SK-N-SH treated with all-trans-retinoic acid at 6 μM for 48 hours (cell line): Measurements from ENCODE around the gene TAF11L7.

Experiments used
- ARNTL ChIP-seq: fragments of 450-650 bp; formaldehyde crosslinking; IDR thresholded peaks from 2 replicates; pipeline ENCODE4 v1.5.0; 2020; ENCODE audit warnings: low read depth, mild to moderate bottlenecking, moderate library complexity, borderline replicate concordance
- CSDC2 ChIP-seq: fragments of 250-450 bp; sonication (Bioruptor Pico); IDR thresholded peaks from 2 replicates; pipeline ENCODE4 v1.5.0; 2020; ENCODE audit warnings: mild to moderate bottlenecking, moderate library complexity
- ISL1 ChIP-seq: fragments of 250-450 bp; sonication (Bioruptor Pico); IDR thresholded peaks from 2 replicates; pipeline ENCODE4 v2.1.2; 2022; ENCODE audit warnings: mild to moderate bottlenecking, moderate library complexity
- OSR1 ChIP-seq: fragments of 250-450 bp; sonication (Bioruptor Pico); IDR thresholded peaks from 2 replicates; pipeline ENCODE4 v1.8.0; 2022; ENCODE audit warnings: moderate library complexity, mild to moderate bottlenecking, inconsistent platforms
- POU6F1 ChIP-seq: fragments of 250-450 bp; sonication (Bioruptor Pico); IDR thresholded peaks from 2 replicates; pipeline ENCODE4 v1.8.0; 2021; ENCODE audit warnings: low read depth, mild to moderate bottlenecking, moderate library complexity, borderline replicate concordance
- PPARA ChIP-seq: fragments of 250-450 bp; sonication (Bioruptor Pico); IDR thresholded peaks from 2 replicates; pipeline ENCODE4 v1.5.0; 2020; ENCODE audit warnings: mild to moderate bottlenecking, borderline replicate concordance
- TOX ChIP-seq: fragments of 250-450 bp; sonication (Bioruptor Pico); IDR thresholded peaks from 2 replicates; pipeline ENCODE4 v1.8.0; 2021; ENCODE audit warnings: mild to moderate bottlenecking, moderate library complexity, borderline replicate concordance
- TSHZ2 ChIP-seq: fragments of 250-450 bp; sonication (Bioruptor Pico); IDR thresholded peaks from 2 replicates; pipeline ENCODE4 v1.5.0; 2020; ENCODE audit warnings: mild to moderate bottlenecking, moderate library complexity
- ZC3H10 ChIP-seq: fragments of 250-450 bp; sonication (Bioruptor Pico); IDR thresholded peaks from 2 replicates; pipeline ENCODE4 v1.5.1; 2021; ENCODE audit warnings: mild to moderate bottlenecking, moderate library complexity
- ZFP3 ChIP-seq: fragments of 250-450 bp; sonication (Bioruptor Pico); IDR thresholded peaks from 2 replicates; pipeline ENCODE4 v1.5.0; 2020; ENCODE audit warnings: mild to moderate bottlenecking, moderate library complexity
- ZFP30 ChIP-seq: fragments of 450-650 bp; formaldehyde crosslinking; IDR thresholded peaks from 2 replicates; pipeline ENCODE4 v1.5.0; 2022; ENCODE audit warnings: mild to moderate bottlenecking, moderate library complexity
- ZNF70 ChIP-seq: fragments of 450-650 bp; formaldehyde crosslinking; IDR thresholded peaks from 2 replicates; pipeline ENCODE4 v1.5.0; 2020; ENCODE audit warnings: mild to moderate bottlenecking, moderate library complexity
- TF ChIP-seq, protein P1 (sequence below): fragments of 250-450 bp; sonication (Bioruptor Pico); IDR thresholded peaks from 2 replicates; pipeline ENCODE4 v1.5.1; 2020; ENCODE audit warnings: low read depth, mild to moderate bottlenecking, moderate library complexity
- TF ChIP-seq, protein P2 (sequence below): fragments of 250-450 bp; sonication (Bioruptor Pico); IDR thresholded peaks from 2 replicates; pipeline ENCODE4 v1.8.0; 2020; ENCODE audit warnings: mild to moderate bottlenecking, moderate library complexity, borderline replicate concordance

DNA sequence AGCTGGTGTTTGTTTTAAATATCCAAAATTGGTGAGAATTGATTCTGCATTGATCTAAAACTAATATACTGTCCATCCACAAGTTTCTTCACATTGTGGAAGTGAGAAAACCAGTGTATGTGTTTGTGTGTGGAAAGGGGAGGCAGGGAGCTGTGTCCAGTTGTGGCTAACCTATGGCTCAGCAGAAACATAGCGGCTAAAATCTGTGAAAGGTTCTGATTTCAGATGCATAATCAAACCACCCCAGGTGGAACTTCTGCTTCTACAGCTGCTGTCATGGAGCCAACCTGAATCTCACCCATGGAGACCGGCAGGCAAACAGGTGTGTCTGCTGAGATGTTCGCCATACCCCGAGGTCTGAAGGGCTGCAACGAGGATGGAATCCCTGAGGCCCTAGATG is 48.6 kb upstream of the TAF11L7 start, which contains the start of gene TAF11L14:
- TF ChIP-seq CSDC2 (CRISPR knock-in tag), result no peak
- no peak for TF ChIP-seq ISL1 (CRISPR knock-in tag)
- TF ChIP-seq ZNF70 (CRISPR knock-in tag), result no peak
- TF ChIP-seq ZC3H10 (CRISPR knock-in tag), result no peak
- no peak for TF ChIP-seq ARNTL
- TF ChIP-seq, protein P1, sequence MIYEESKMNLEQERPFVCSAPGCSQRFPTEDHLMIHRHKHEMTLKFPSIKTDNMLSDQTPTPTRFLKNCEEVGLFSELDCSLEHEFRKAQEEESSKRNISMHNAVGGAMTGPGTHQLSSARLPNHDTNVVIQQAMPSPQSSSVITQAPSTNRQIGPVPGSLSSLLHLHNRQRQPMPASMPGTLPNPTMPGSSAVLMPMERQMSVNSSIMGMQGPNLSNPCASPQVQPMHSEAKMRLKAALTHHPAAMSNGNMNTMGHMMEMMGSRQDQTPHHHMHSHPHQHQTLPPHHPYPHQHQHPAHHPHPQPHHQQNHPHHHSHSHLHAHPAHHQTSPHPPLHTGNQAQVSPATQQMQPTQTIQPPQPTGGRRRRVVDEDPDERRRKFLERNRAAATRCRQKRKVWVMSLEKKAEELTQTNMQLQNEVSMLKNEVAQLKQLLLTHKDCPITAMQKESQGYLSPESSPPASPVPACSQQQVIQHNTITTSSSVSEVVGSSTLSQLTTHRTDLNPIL (CRISPR knock-in tag), result no peak
- no peak for TF ChIP-seq PPARA (CRISPR knock-in tag)
- no peak for TF ChIP-seq ZFP3 (CRISPR knock-in tag)
- TF ChIP-seq, protein P2, sequence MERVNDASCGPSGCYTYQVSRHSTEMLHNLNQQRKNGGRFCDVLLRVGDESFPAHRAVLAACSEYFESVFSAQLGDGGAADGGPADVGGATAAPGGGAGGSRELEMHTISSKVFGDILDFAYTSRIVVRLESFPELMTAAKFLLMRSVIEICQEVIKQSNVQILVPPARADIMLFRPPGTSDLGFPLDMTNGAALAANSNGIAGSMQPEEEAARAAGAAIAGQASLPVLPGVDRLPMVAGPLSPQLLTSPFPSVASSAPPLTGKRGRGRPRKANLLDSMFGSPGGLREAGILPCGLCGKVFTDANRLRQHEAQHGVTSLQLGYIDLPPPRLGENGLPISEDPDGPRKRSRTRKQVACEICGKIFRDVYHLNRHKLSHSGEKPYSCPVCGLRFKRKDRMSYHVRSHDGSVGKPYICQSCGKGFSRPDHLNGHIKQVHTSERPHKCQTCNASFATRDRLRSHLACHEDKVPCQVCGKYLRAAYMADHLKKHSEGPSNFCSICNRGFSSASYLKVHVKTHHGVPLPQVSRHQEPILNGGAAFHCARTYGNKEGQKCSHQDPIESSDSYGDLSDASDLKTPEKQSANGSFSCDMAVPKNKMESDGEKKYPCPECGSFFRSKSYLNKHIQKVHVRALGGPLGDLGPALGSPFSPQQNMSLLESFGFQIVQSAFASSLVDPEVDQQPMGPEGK, result no peak
- TF ChIP-seq ZFP30 (CRISPR knock-in tag), result no peak
- no peak for TF ChIP-seq TSHZ2 (CRISPR knock-in tag)
- TF ChIP-seq OSR1 (CRISPR knock-in tag), result no peak
- no peak for TF ChIP-seq TOX (CRISPR knock-in tag)
- TF ChIP-seq POU6F1 (CRISPR knock-in tag), result no peak
